ENCODE measurements around the gene ARGLU1. TPM values are rescaled to one million over a fixed set of nuclear protein-coding genes. Genes with fewer than 3 reads are reported as not detected.

The ARGLU1 gene
- total RNA-seq, 3 donors from 2014 or later, result 122 to 181 (median 136) TPM

DNA sequence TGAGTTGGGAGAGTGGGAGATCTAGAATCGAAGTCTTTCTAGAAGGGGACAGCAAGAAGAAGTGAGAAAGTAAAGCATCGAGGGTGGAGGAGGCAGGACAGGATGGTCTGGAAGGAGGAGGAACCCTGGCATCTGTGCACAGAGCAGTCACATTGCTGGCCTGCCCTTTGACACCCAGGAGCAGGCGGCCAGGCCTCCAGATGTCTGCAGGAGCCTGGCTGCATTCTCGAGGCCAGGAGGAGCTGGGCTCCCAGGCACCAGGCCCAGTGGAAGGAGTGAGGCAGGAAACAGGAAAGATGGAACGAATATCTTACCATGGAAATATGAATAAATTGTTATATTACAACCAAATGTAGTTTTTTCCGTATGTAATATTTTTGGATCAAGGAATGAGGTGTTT lies 27.7 kb upstream of the ARGLU1 start:
- Histone ChIP-seq H3K27me3 (no peaks in the 10 kb centered on the region), H3K9me3 (no peaks in the 10 kb centered on the region), H3K36me3 (no peaks in the 10 kb centered on the region), H3K27ac (peak overlapping the region in 1 of 2 donors; percentile 63), H3K4me1 (no peaks in the 10 kb centered on the region), H3K4me3 (no peak overlapping the region)
- no peak for TF ChIP-seq POLR2A (IDR thresholded peaks at IDR 0.05)
- TF ChIP-seq POLR2AphosphoS5 (IDR thresholded peaks at IDR 0.05), result no peak
- TF ChIP-seq, protein P1, sequence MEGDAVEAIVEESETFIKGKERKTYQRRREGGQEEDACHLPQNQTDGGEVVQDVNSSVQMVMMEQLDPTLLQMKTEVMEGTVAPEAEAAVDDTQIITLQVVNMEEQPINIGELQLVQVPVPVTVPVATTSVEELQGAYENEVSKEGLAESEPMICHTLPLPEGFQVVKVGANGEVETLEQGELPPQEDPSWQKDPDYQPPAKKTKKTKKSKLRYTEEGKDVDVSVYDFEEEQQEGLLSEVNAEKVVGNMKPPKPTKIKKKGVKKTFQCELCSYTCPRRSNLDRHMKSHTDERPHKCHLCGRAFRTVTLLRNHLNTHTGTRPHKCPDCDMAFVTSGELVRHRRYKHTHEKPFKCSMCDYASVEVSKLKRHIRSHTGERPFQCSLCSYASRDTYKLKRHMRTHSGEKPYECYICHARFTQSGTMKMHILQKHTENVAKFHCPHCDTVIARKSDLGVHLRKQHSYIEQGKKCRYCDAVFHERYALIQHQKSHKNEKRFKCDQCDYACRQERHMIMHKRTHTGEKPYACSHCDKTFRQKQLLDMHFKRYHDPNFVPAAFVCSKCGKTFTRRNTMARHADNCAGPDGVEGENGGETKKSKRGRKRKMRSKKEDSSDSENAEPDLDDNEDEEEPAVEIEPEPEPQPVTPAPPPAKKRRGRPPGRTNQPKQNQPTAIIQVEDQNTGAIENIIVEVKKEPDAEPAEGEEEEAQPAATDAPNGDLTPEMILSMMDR (IDR thresholded peaks at IDR 0.05), result no peak
- intact Hi-C loops (cut with DNase I; ENCODE audit: low total_unique reads), result loop anchor here (10.0 kb wide), 1 partner anchor 849 kb away; no protein-coding TSS in a partner anchor
- no peak for DNase-seq (ENCODE audit: low spot score in 2 of 2)

DNA sequence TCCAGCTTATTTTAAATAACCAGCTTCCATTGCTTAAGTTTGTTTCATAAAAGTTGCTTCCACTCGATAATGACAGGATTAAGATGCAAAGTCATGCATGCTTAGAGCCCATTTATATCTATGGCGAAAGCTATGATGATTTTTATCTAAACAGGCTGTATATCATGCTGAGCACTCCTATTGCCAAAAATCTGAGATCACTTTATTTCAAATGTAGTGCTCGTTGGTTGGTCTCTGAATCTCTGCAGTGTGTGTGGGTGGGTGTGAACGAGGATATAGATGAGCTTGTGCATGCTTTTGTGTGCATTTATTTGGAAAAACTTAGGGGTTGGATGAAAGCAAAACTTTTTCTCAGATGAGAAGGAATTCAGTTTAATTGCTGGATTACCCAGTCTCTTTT lies 27.0 kb upstream of the ARGLU1 start:
- Histone ChIP-seq H3K36me3 (no peaks in the 10 kb centered on the region), H3K27me3 (no peaks in the 10 kb centered on the region), H3K4me1 (no peaks in the 10 kb centered on the region), H3K27ac (no peak overlapping the region), H3K9me3 (no peaks in the 10 kb centered on the region), H3K4me3 (no peak overlapping the region)
- TF ChIP-seq POLR2A (IDR thresholded peaks at IDR 0.05), result no peak
- TF ChIP-seq POLR2AphosphoS5 (IDR thresholded peaks at IDR 0.05), result no peak
- TF ChIP-seq, protein P1 (IDR thresholded peaks at IDR 0.05), result no peak
- no peak for DNase-seq (ENCODE audit: low spot score in 2 of 2)
- intact Hi-C loops (cut with DNase I; ENCODE audit: low total_unique reads), result loop anchor here (10.0 kb wide), 1 partner anchor 850 kb away; no protein-coding TSS in a partner anchor

DNA sequence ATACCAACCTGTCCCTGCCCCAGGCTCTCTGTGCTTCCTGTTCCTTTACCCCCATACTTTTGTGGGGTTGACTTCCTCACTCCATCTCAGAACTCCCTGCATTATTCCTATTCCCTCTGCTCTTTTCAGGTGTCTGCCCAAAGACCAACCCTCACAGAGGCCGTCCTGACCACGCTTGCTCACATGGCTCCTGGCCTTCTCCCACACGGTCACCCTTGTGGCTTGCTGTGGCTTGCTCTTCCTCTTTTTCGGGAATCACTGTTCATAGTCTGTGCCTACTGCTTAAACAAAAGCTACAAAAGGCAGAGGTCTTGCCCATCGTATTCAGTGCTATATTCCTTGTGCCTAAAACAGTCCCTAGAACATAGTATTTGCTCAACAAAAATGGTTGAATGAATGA lies 25.2 kb upstream of the ARGLU1 start:
- Histone ChIP-seq H3K36me3 (no peaks in the 10 kb centered on the region), H3K27me3 (no peaks in the 10 kb centered on the region), H3K4me3 (no peak overlapping the region), H3K9me3 (no peaks in the 10 kb centered on the region), H3K27ac (no peak overlapping the region), H3K4me1 (no peaks in the 10 kb centered on the region)
- DNase-seq (ENCODE audit: low spot score in 2 of 2), result no peak
- TF ChIP-seq, protein P1 (IDR thresholded peaks at IDR 0.05), result no peak
- TF ChIP-seq POLR2A (IDR thresholded peaks at IDR 0.05) (no peak), POLR2AphosphoS5 (IDR thresholded peaks at IDR 0.05) (no peak)
- intact Hi-C loops (cut with DNase I; ENCODE audit: low total_unique reads), result loop anchor here (10.0 kb wide), 1 partner anchor 852 kb away; no protein-coding TSS in a partner anchor

DNA sequence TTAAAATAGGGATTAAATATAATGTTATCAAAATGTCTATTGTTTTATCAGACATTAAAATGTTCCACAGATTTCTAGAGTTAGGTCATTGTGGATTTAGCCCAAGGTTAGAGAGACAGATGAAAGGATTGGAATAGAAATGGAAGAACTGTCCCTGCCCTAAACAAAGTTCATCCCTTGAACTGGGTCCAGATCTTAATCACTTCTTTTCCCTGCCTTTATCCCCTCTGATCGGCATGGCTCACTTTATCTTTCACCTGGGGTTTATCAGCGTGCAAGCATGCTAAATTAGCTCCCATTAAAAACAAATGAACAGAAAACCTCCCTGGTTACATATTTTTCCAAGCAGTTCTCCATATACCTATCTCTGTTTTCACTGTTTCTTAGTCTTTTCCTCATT lies 23.4 kb upstream of the ARGLU1 start:
- TF ChIP-seq, protein P1 (IDR thresholded peaks at IDR 0.05), result no peak
- no peak for TF ChIP-seq POLR2AphosphoS5 (IDR thresholded peaks at IDR 0.05)
- no peak for TF ChIP-seq POLR2A (IDR thresholded peaks at IDR 0.05)
- Histone ChIP-seq H3K4me3 (no peak overlapping the region), H3K9me3 (peaks cover 0 to 5% of the 10 kb centered on the region in 2 donors), H3K27me3 (no peaks in the 10 kb centered on the region), H3K4me1 (no peaks in the 10 kb centered on the region), H3K36me3 (no peaks in the 10 kb centered on the region), H3K27ac (no peak overlapping the region)
- no peak for DNase-seq (ENCODE audit: low spot score in 2 of 2)
- intact Hi-C loops (cut with DNase I; ENCODE audit: low total_unique reads), result loop anchor here (10.0 kb wide), 1 partner anchor 854 kb away; no protein-coding TSS in a partner anchor

DNA sequence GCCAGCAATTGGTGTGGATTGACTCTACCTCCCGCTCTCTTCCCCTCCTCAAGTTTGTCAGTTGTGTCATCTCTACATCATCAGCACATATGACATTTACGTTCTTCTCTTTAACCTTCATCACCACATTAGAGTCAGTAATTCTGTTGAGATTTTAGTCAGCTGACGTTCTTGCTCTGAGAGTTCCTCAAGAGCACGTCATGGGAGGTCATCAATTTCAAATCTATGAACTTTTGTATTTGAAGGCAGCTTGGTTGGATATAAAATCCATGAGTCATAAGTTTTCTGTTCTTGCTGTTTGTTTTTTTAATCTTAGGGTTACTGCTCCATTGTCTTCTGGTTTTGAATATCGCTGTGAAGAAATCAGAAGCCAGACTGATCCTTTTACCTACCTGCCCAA lies 21.8 kb upstream of the ARGLU1 start:
- intact Hi-C loops (cut with DNase I; ENCODE audit: low total_unique reads), result loop anchor here (10.0 kb wide), 1 partner anchor 855 kb away; no protein-coding TSS in a partner anchor
- no peak for DNase-seq (ENCODE audit: low spot score in 2 of 2)
- peaks cover 10 to 16% of the 10 kb centered on the region in 2 donors for H3K9me3 ChIP-seq
- no peaks in the 10 kb centered on the region for H3K36me3 ChIP-seq
- H3K4me1 ChIP-seq, result no peaks in the 10 kb centered on the region
- TF ChIP-seq, protein P1 (IDR thresholded peaks at IDR 0.05), result no peak
- no peak for TF ChIP-seq POLR2AphosphoS5 (IDR thresholded peaks at IDR 0.05)
- TF ChIP-seq POLR2A (IDR thresholded peaks at IDR 0.05), result no peak
- no peaks in the 10 kb centered on the region for H3K27me3 ChIP-seq
- H3K27ac ChIP-seq, result no peak overlapping the region
- H3K4me3 ChIP-seq, result no peak overlapping the region

Measured in breast epithelium (tissue), 4 donors.